CD14-positive monocyte (primary cell): ENCODE results near the gene NKAIN4. TPM values are rescaled to one million over a fixed set of nuclear protein-coding genes. Genes with fewer than 3 reads are reported as not detected.

Experiments used
- DNase-seq, 3 donors: peaks; one replicate each; pipeline ENCODE4 v3.0.0-alpha.2; 2011 to 2022
- H2AFZ ChIP-seq: 2 replicates; pipeline ENCODE4 v1.6.0; 2012; ENCODE audit warnings: mild to moderate bottlenecking, low read depth, low read length, inconsistent platforms; ENCODE audit not compliant: insufficient read depth, poor library complexity, severe bottlenecking
- H3K27ac ChIP-seq, 2 donors: 1 replicate in 1 of 2; 2 replicates in 1 of 2; pipeline ENCODE4 v1.5.1; 2012 to 2013; ENCODE audit warnings: low read length in 2 of 2, control low read depth in 1 of 2, inconsistent platforms in 1 of 2, low read depth in 1 of 2, mild to moderate bottlenecking in 1 of 2
- H3K27me3 ChIP-seq, 2 donors: one replicate each; pipeline versions ENCODE4 v1.6.0 to v1.6.1; 2011 to 2013; ENCODE audit warnings: low read length in 2 of 2; ENCODE audit not compliant: control insufficient read depth in 2 of 2, insufficient read depth in 2 of 2
- H3K36me3 ChIP-seq, 2 donors: replicated peaks in 1 of 2; 1 replicate in 1 of 2; 2 replicates in 1 of 2; pipeline versions ENCODE4 v1.5.1 to v1.6.1; 2012 to 2013; ENCODE audit warnings: low read length in 2 of 2, control low read depth in 1 of 2, inconsistent platforms in 1 of 2, mild to moderate bottlenecking in 1 of 2; ENCODE audit not compliant: insufficient read depth in 2 of 2, control insufficient read depth in 1 of 2
- H3K4me1 ChIP-seq, 2 donors: 1 replicate in 1 of 2; 2 replicates in 1 of 2; pipeline versions ENCODE4 v1.5.1 to v1.6.1; 2012 to 2013; ENCODE audit warnings: low read length in 2 of 2, control low read depth in 1 of 2, inconsistent platforms in 1 of 2, mild to moderate bottlenecking in 1 of 2, moderate library complexity in 1 of 2; ENCODE audit not compliant: insufficient read depth in 2 of 2, control insufficient read depth in 1 of 2
- H3K4me2 ChIP-seq: replicated peaks from 2 replicates; pipeline ENCODE3; 2012; ENCODE audit warnings: low read length, moderate library complexity, mild to moderate bottlenecking; ENCODE audit not compliant: poor library complexity, severe bottlenecking; ENCODE audit errors: extremely low read depth
- H3K4me3 ChIP-seq, 3 experiments: fragments of 200-600 bp in 1 of 3; sonication (generic) in 1 of 3; replicated peaks in 1 of 3; 1 replicate in 2 of 3; 2 replicates in 1 of 3; pipeline ENCODE4 v1.5.1; 2011 to 2013; ENCODE audit warnings: low read length in 3 of 3, mild to moderate bottlenecking in 3 of 3, control low read depth in 2 of 3, low read depth in 2 of 3, inconsistent platforms in 1 of 3, moderate library complexity in 1 of 3
- H3K79me2 ChIP-seq: 2 replicates; pipeline ENCODE4 v1.6.0; 2012; ENCODE audit warnings: mild to moderate bottlenecking, control low read depth, inconsistent platforms, low read length, moderate library complexity; ENCODE audit not compliant: insufficient read depth
- H3K9ac ChIP-seq: 2 replicates; pipeline ENCODE4 v1.6.0; 2017; ENCODE audit warnings: low read length, mild to moderate bottlenecking; ENCODE audit not compliant: insufficient read depth, poor library complexity, severe bottlenecking
- H3K9me3 ChIP-seq, 2 donors: replicated peaks in 1 of 2; 1 replicate in 1 of 2; 2 replicates in 1 of 2; pipeline versions ENCODE4 v1.5.1 to v1.6.1; 2012 to 2013; ENCODE audit warnings: low read length in 2 of 2, control low read depth in 1 of 2; ENCODE audit not compliant: control insufficient read depth in 1 of 2, insufficient read depth in 1 of 2
- H4K20me1 ChIP-seq: 2 replicates; pipeline ENCODE4 v1.6.0; 2012; ENCODE audit warnings: mild to moderate bottlenecking, low read length, control low read depth, moderate library complexity; ENCODE audit not compliant: insufficient read depth
- H3K27ac Mint-ChIP-seq, 7 donors: one replicate each; pipeline ENCODE4 v1.8.0; 2020; ENCODE audit warnings: mild to moderate bottlenecking in 7 of 7, mixed read lengths in 7 of 7, moderate library complexity in 6 of 7, inconsistent platforms in 2 of 7
- H3K27me3 Mint-ChIP-seq, 3 donors: one replicate each; pipeline ENCODE4 v1.8.0; 2021 to 2022; ENCODE audit warnings: low read depth in 3 of 3, mild to moderate bottlenecking in 3 of 3, mixed read lengths in 3 of 3, moderate library complexity in 3 of 3, inconsistent platforms in 1 of 3
- H3K36me3 Mint-ChIP-seq, 2 donors: one replicate each; pipeline ENCODE4 v1.8.0; 2020; ENCODE audit warnings: mixed read lengths in 2 of 2, inconsistent platforms in 1 of 2, mild to moderate bottlenecking in 1 of 2
- H3K4me1 Mint-ChIP-seq: one replicate; pipeline ENCODE4 v1.8.0; 2020; ENCODE audit warnings: mild to moderate bottlenecking, mixed read lengths
- H3K4me3 Mint-ChIP-seq, 2 donors: one replicate each; pipeline ENCODE4 v1.8.0; 2020; ENCODE audit warnings: mild to moderate bottlenecking in 2 of 2, mixed read lengths in 2 of 2, moderate library complexity in 1 of 2
- H3K9me3 Mint-ChIP-seq, 7 donors: one replicate each; pipeline ENCODE4 v1.8.0; 2020 to 2022; ENCODE audit warnings: mixed read lengths in 7 of 7, mild to moderate bottlenecking in 6 of 7, moderate library complexity in 6 of 7, inconsistent platforms in 2 of 7
- WGBS: methylation state at CpG from one replicate; pipeline ENCODE4 v1.1.5; 2013; ENCODE audit warnings: missing lambda C conversion rate; ENCODE audit not compliant: insufficient coverage; 5-methylcytosine and 5-hydroxymethylcytosine counted together
- intact Hi-C, 2 donors: fragments of 100-400 bp; cut with micrococcal nuclease; formaldehyde crosslinking; loops; one replicate each; pipeline versions ENCODE4 v1.15.0 to v1.15.1; 2023
- polyA plus RNA-seq, 3 donors: library from polyadenylated mRNA; depleted of rRNA in 1 of 3; unstranded in 2 of 3; stranded (reverse) in 1 of 3; fragments of 300-500 nt in 2 of 3; fragments of >200 nt in 1 of 3; fragmentation: Illumina TruSeq in 2 of 3; gene quantifications; 1 replicate in 2 of 3; 2 replicates in 1 of 3; pipeline ENCODE4 v1.2.3, GENCODE V29; 2012 to 2021
- TF ChIP-seq, protein P1 (sequence below): fragments of 200-600 bp; IDR thresholded peaks from one replicate; pipeline ENCODE4 v1.8.0; 2022; ENCODE audit warnings: antibody characterized with exemption, mild to moderate bottlenecking

Gene NKAIN4
- polyA plus RNA-seq, 3 donors: not detected

DNA sequence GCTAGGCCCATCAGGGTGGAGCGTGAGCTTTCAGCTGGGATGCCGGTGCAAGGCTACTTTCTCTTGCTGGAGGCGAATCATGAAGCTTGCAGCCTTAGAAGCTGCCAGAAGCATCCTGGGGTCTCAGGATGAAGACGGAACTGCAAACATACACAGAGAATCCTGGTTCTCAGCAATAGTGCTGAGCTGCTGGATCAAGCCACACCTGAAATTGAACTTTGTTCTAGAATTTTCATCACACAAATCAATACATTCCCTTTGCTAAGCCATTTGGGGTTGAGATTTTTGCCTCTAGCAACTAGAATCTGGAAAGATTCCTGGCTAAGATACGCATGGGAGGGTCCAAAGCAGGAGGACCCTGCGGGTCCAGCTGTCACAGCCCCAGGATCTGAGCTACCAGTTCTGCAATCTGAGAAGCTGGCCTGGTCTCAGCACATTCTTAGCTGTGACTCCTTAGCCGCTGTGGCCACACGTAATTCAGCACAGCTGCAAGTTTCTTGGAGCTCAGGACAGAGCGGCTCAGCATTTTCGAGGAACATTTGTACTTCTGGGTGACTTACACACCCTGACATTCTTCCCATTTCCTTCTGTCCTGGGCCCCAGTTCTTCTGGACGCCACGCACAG is 11.7 kb upstream of the NKAIN4 start:
- Histone ChIP-seq H3K9ac (no peak overlapping the region), H3K4me2 (no peak overlapping the region), H3K36me3 (no peaks in the 10 kb centered on the region), H3K79me2 (no peaks in the 10 kb centered on the region), H3K4me1 (no peaks in the 10 kb centered on the region), H3K9me3 (no peaks in the 10 kb centered on the region), H3K27me3 (peaks cover 0 to 6% of the 10 kb centered on the region in 2 donors), H2AFZ (no peak overlapping the region), H3K4me3 (no peak overlapping the region), H4K20me1 (no peaks in the 10 kb centered on the region), H3K27ac (no peak overlapping the region)
- intact Hi-C loops: no loop called here
- Mint-ChIP-seq H3K4me3 (no peak overlapping the region), H3K27me3 (peaks cover 18 to 36% (median 28%) of the 10 kb centered on the region in 3 donors), H3K36me3 (no peaks in the 10 kb centered on the region), H3K27ac (no peak overlapping the region), H3K9me3 (peaks cover 0 to 2% (median 0%) of the 10 kb centered on the region in 7 donors), H3K4me1 (no peaks in the 10 kb centered on the region)
- TF ChIP-seq, protein P1, sequence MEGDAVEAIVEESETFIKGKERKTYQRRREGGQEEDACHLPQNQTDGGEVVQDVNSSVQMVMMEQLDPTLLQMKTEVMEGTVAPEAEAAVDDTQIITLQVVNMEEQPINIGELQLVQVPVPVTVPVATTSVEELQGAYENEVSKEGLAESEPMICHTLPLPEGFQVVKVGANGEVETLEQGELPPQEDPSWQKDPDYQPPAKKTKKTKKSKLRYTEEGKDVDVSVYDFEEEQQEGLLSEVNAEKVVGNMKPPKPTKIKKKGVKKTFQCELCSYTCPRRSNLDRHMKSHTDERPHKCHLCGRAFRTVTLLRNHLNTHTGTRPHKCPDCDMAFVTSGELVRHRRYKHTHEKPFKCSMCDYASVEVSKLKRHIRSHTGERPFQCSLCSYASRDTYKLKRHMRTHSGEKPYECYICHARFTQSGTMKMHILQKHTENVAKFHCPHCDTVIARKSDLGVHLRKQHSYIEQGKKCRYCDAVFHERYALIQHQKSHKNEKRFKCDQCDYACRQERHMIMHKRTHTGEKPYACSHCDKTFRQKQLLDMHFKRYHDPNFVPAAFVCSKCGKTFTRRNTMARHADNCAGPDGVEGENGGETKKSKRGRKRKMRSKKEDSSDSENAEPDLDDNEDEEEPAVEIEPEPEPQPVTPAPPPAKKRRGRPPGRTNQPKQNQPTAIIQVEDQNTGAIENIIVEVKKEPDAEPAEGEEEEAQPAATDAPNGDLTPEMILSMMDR: no peak
- 85% methylated on average over 12 of the region's 12 CpGs for WGBS
- DNase-seq: no peak

DNA sequence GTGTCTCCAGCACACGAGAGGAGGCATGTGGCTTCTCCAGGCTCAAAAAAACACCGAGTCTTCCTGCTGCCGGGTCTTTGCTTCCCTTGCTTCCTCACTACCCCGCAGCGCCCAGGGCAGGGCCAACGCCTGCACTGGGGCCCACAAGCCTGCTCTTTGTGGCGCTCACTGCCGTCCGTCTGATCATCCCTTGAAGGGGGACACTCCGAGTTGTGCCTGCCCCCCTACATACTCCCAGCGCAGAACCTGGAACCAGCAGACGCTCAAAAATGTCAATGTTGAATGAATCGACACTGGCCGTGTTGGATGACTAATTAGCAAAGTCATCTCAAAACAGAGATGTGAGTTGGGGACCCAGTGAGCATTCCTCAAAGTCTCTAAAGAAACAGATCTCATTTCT is 10.3 kb upstream of the NKAIN4 start:
- no peak for DNase-seq
- Histone ChIP-seq H3K9ac (no peak overlapping the region), H2AFZ (no peak overlapping the region), H3K36me3 (no peaks in the 10 kb centered on the region), H3K4me2 (no peak overlapping the region), H3K27ac (no peak overlapping the region), H3K27me3 (peaks cover 0 to 6% of the 10 kb centered on the region in 2 donors), H4K20me1 (no peaks in the 10 kb centered on the region), H3K4me1 (no peaks in the 10 kb centered on the region), H3K9me3 (no peaks in the 10 kb centered on the region), H3K79me2 (no peaks in the 10 kb centered on the region), H3K4me3 (no peak overlapping the region)
- intact Hi-C loops: no loop called here
- Mint-ChIP-seq H3K4me3 (peak overlapping the region in 1 of 2 donors; percentile 1), H3K27me3 (peaks cover 19 to 38% (median 28%) of the 10 kb centered on the region in 3 donors), H3K27ac (no peak overlapping the region), H3K9me3 (peaks cover 0 to 2% (median 0%) of the 10 kb centered on the region in 7 donors), H3K4me1 (no peaks in the 10 kb centered on the region), H3K36me3 (no peaks in the 10 kb centered on the region)
- whole genome bisulfite sequencing: 76% methylated on average over 9 of the region's 14 CpGs
- TF ChIP-seq, protein P1: no peak
